Gastroesophageal sphincter (tissue), 3 donors: Measurements from ENCODE around the gene DPP6.
"Not testable (repeated sequence)": the region's sequence is repeated elsewhere in the genome, so short reads cannot be mapped to it uniquely, and the experiment has no call there.

Experiments used
- CTCF ChIP-seq, 4 experiments: fragments of 200-600 bp in 2 of 4; fragments of 450-650 bp in 2 of 4; sonication (generic) in 1 of 4; IDR thresholded peaks; one replicate each; pipeline ENCODE4 v1.5.1; 2017 to 2019; ENCODE audit warnings: antibody characterized with exemption in 4 of 4, mild to moderate bottlenecking in 2 of 4, moderate library complexity in 2 of 4
- EP300 ChIP-seq: sonication (generic); formaldehyde crosslinking; IDR thresholded peaks from one replicate; pipeline ENCODE4 v1.6.1; 2017; ENCODE audit warnings: antibody characterized with exemption, mild to moderate bottlenecking
- POLR2A ChIP-seq, 2 donors: fragments of 450-650 bp; IDR thresholded peaks; one replicate each; pipeline ENCODE4 v1.6.1; 2017; ENCODE audit warnings: antibody characterized with exemption in 2 of 2, mild to moderate bottlenecking in 2 of 2, moderate library complexity in 1 of 2

DNA sequence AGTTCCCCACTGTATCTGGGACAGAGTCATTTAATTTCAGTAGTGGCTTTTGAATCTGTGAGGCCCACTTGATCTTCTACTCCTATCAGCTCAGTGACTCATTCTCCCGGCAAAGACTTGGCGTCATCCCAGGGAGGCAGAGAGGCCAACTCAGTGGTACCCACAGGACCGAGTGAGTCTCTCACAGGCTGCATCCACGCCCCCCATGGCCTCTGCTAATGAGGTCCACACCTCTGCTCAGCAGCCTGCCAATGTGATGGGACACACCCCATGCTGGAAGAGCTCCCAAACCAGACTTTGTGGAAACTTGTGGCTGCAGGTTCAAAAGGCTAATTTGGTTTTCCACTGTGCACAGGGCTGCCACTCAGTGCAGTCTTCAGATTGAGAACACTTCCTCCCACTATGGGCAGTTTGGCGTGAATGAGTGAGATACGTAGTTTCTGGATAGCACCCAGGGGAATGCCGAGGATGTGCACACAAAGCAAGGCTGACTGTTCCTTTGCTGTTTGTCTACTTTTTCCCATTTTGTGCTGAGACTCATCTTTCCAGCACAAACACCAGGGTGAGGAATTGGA lies 81.6 kb downstream of the DPP6 start:
- not testable (repeated sequence) for TF ChIP-seq CTCF (IDR thresholded peaks at IDR 0.05); EP300; POLR2A (IDR thresholded peaks at IDR 0.05)
